ENCODE measurements around the gene SCART1.

The SCART1 gene

DNA sequence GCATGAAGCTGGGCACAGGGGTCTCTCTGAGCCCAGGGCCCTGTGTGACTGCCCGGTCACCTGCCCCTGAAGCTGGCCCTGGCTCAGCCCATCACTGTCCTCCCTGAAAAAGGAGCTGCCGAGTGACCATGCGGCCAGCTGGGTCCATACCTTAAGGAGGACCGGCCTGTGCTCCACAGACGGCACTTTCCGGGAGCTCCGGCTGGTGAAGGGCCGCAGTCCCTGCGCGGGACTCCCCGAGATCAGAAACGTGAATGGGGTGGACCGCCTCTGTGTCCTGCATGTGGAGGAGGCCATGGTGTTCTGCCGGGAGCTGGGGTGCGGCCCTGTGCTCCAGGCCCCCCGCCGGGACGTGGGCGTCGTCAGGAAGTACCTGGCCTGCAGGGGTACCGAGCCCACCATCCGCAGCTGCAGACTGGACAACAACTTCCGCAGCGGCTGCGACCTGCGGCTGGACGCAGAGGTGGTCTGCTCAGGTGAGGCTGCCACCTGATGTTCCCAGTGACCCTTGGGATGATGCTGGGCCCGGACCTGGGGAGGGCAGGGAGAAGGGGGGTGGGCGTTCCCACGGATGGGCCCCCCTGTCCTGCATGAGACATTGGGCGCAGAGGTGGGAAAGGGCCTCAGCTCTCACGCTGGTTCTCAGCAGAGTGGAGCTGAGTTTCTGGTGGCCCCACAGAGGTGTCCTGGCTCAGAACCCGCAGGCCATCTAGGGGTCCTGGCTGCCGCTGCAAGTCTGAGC, 3.5 kb downstream of the SCART1 start:
- no peak overlapping the region for H3K27ac Mint-ChIP-seq
- no peaks in the 10 kb centered on the region for H3K27me3 Mint-ChIP-seq (ENCODE audit: low read depth)
- H3K4me1 Mint-ChIP-seq (ENCODE audit: low read depth): no peaks in the 10 kb centered on the region
- no peaks in the 10 kb centered on the region for H3K36me3 Mint-ChIP-seq (ENCODE audit: low read depth)
- H3K9me3 Mint-ChIP-seq: no peaks in the 10 kb centered on the region
- H3K4me3 Mint-ChIP-seq: no peak overlapping the region

DNA sequence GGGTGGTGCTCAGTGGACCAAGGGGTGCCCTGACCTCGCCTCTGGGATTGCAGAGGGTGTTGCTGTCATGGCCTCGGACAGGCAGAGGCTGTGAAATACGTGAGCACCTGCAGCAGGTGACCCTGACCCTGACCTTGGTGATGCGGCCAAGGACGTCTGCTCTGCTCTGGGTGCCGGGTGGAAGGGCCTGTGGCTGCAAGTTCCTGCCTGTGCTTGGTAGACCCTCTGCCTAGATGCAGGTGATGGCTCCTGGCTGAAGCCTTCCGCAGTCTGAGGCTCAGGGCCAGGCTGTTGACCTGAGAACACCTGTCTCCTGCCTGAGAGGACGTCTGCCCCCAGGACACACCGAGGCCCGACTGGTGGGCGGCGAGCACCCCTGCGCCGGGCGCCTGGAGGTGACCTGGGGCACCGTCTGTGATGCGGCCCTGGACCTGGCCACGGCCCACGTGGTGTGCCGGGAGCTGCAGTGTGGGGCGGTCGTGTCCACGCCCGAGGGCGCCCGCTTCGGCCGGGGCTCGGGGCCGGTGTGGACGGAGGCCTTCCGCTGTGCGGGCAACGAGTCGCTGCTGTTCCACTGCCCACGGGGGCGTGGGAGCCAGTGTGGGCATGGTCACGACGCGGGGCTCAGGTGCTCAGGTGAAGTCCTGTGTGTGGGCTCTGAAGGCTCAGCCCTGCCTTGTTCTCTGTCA, 4.4 kb downstream of the SCART1 start:
- H3K4me3 Mint-ChIP-seq: no peak overlapping the region
- no peaks in the 10 kb centered on the region for H3K4me1 Mint-ChIP-seq (ENCODE audit: low read depth)
- H3K36me3 Mint-ChIP-seq (ENCODE audit: low read depth): no peaks in the 10 kb centered on the region
- no peak overlapping the region for H3K27ac Mint-ChIP-seq
- H3K9me3 Mint-ChIP-seq: no peaks in the 10 kb centered on the region
- no peaks in the 10 kb centered on the region for H3K27me3 Mint-ChIP-seq (ENCODE audit: low read depth)

- H3K36me3 Mint-ChIP-seq (ENCODE audit: low read depth): no peaks in the 10 kb centered on the region
- H3K9me3 Mint-ChIP-seq: no peaks in the 10 kb centered on the region
- H3K27me3 Mint-ChIP-seq (ENCODE audit: low read depth): no peaks in the 10 kb centered on the region
- no peaks in the 10 kb centered on the region for H3K4me1 Mint-ChIP-seq (ENCODE audit: low read depth)
- H3K27ac Mint-ChIP-seq: no peak overlapping the region
- no peak overlapping the region for H3K4me3 Mint-ChIP-seq
These were observed 5.1 kb downstream of the SCART1 start for GRCh38 chr10:133458710-133459453.

DNA sequence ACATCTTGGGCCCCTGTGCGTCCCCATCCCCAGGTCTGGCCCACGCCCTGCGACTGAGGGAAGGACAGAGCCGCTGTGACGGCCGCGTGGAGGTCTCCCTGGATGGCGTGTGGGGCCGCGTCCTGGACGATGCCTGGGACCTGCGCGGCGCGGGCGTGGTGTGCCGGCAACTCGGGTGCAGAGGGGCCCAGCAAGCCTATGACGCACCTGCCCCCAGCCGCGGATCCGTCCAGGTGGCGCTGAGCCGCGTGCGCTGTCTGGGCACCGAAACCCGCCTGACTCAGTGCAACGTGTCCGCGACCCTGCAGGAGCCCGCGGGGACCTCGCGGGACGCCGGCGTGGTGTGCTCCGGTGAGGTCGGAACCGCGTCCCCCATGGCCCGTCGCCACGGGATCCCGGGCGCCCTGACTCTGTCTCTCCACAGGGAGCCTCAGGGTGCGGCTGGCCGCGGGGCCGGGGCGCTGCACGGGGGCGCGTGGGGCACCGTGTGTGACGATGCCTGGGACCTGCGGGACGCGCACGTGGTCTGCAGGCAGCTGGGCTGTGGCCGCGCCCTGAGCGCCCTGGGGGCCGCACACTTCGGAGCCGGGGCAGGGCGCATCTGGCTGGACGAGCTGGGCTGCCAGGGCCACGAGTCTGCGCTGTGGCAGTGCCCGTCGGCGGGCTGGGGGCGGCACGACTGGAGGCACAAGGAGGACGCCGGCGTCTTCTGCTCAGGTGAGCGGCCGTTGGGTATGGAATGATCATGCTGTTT, 5.9 kb downstream of the SCART1 start:
- H3K27ac Mint-ChIP-seq: no peak overlapping the region
- H3K36me3 Mint-ChIP-seq (ENCODE audit: low read depth): no peaks in the 10 kb centered on the region
- H3K4me3 Mint-ChIP-seq: no peak overlapping the region
- H3K4me1 Mint-ChIP-seq (ENCODE audit: low read depth): no peaks in the 10 kb centered on the region
- no peaks in the 10 kb centered on the region for H3K9me3 Mint-ChIP-seq
- no peaks in the 10 kb centered on the region for H3K27me3 Mint-ChIP-seq (ENCODE audit: low read depth)

- H3K9me3 Mint-ChIP-seq: no peaks in the 10 kb centered on the region
- H3K4me3 Mint-ChIP-seq: no peak overlapping the region
- no peak overlapping the region for H3K27ac Mint-ChIP-seq
- no peaks in the 10 kb centered on the region for H3K27me3 Mint-ChIP-seq (ENCODE audit: low read depth)
- no peaks in the 10 kb centered on the region for H3K36me3 Mint-ChIP-seq (ENCODE audit: low read depth)
- H3K4me1 Mint-ChIP-seq (ENCODE audit: low read depth): no peaks in the 10 kb centered on the region
These were observed 6.5 kb downstream of the SCART1 start for GRCh38 chr10:133460208-133460769.

DNA sequence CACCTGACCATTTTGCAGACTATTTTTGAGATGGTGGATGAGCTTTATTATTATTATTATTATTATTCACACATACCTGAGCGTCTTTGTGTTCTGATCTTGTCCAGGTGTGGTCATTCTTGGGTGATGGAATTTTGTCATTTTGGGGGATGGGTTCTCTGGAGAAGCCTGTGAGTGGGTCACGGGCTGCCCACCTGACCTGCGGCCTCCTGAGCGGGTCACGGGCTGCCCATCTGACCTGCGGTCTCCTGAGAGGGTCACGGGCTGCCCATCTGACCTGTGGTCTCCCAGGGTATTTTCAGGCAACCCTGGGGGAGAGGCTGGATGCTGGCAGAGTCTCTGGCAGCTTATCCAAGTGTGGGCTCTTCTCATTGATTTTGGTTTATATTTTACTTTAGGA, 7.3 kb downstream of the SCART1 start:
- H3K27ac Mint-ChIP-seq: no peak overlapping the region

GRCh38 chr10:133461841-133462240, 8.1 kb downstream of the SCART1 start:
- H3K27me3 Mint-ChIP-seq (ENCODE audit: low read depth): no peaks in the 10 kb centered on the region
- H3K27ac Mint-ChIP-seq: no peak overlapping the region
- no peaks in the 10 kb centered on the region for H3K9me3 Mint-ChIP-seq
- no peaks in the 10 kb centered on the region for H3K4me1 Mint-ChIP-seq (ENCODE audit: low read depth)
- H3K4me3 Mint-ChIP-seq: no peak overlapping the region
- no peaks in the 10 kb centered on the region for H3K36me3 Mint-ChIP-seq (ENCODE audit: low read depth)

More for the DNA sequence above, 7.3 kb downstream of the SCART1 start:
- no peaks in the 10 kb centered on the region for H3K4me1 Mint-ChIP-seq (ENCODE audit: low read depth)
- no peak overlapping the region for H3K4me3 Mint-ChIP-seq
- H3K36me3 Mint-ChIP-seq (ENCODE audit: low read depth): no peaks in the 10 kb centered on the region
- no peaks in the 10 kb centered on the region for H3K27me3 Mint-ChIP-seq (ENCODE audit: low read depth)
- no peaks in the 10 kb centered on the region for H3K9me3 Mint-ChIP-seq

DNA sequence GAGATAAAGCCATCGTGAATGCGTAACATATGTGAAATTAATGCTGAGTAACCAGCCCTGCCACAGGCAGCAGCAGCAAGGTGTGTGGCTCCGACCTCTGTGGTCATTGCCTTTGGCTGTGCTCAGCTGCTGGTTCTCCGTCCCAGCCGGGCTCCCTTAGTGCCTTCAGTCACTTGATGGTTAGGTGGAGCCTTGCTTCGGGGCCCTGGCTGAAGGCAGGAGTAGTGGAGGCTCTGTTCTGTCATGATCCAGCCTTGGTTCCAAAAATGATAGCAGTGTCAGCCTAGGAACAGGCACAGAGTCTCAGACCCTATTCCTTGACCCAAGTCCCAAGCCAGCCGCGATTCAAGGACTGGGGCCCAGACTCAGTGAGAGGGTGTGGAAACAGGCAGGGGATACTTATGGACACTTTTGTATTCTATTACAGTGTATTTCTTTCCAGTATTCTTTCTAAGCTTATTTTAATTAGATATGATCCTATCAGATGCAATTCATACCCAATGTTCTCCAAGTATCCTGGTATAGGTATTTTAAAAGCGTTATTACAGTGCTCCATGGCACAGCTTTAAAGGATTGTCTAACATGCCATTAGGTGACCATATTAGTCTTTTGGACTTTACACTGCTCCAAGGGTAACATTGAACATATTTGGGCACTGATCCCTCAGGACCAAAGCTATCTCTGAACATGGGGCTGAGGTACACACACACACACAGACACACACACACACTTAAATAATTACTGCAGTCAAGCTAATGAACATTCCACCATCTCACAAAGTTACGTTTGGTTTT, 9.0 kb downstream of the SCART1 start:
- Mint-ChIP-seq H3K4me1 (ENCODE audit: low read depth) (no peaks in the 10 kb centered on the region), H3K36me3 (ENCODE audit: low read depth) (no peaks in the 10 kb centered on the region)

GRCh38 chr10:133464582-133465031, 10.9 kb downstream of the SCART1 start:
- Mint-ChIP-seq H3K36me3 (ENCODE audit: low read depth) (no peaks in the 10 kb centered on the region), H3K27ac (no peak overlapping the region), H3K27me3 (ENCODE audit: low read depth) (no peaks in the 10 kb centered on the region), H3K4me3 (no peak overlapping the region), H3K4me1 (ENCODE audit: low read depth) (no peaks in the 10 kb centered on the region), H3K9me3 (no peaks in the 10 kb centered on the region)

More for the DNA sequence above, 9.0 kb downstream of the SCART1 start:
- Mint-ChIP-seq H3K27me3 (ENCODE audit: low read depth) (no peaks in the 10 kb centered on the region), H3K4me3 (no peak overlapping the region), H3K9me3 (no peaks in the 10 kb centered on the region), H3K27ac (no peak overlapping the region)

DNA sequence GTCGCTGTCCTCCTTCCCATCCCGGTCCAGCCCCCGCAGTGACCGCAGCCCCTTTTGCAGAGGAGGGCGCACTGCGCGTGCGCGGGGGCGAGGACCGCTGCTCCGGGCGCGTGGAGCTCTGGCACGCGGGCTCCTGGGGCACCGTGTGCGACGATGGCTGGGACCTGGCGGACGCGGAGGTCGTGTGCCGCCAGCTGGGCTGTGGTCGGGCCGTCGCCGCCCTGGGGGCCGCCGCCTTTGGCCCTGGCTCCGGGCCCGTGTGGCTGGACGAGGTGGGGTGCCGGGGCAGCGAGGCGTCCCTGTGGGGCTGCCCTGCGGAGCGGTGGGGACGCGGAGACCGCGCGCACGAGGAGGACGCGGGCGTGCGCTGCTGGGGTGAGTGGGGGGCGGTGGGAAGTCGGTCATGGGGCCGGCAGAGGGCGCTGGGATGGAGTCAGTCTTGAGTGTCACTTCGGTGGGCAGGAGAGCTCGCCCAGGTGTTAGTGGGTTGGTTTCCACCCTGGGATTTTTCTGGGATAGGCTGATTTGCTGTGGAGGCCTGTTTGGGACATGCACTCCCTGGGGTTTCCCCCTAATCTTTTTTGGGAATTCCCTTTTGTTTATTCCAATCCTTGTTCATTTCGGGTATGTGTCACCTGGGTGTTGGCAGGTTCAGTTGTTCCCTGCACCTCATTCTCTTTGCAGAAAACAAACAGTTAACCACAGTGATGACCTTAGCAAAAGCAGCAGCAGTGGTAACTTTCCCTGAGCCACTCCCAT, 11.6 kb downstream of the SCART1 start:
- no peak overlapping the region for H3K27ac Mint-ChIP-seq
- no peaks in the 10 kb centered on the region for H3K36me3 Mint-ChIP-seq (ENCODE audit: low read depth)
- H3K4me1 Mint-ChIP-seq (ENCODE audit: low read depth): no peaks in the 10 kb centered on the region

GRCh38 chr10:133465950-133466474, 12.3 kb downstream of the SCART1 start:
- H3K9me3 Mint-ChIP-seq: no peaks in the 10 kb centered on the region
- H3K27ac Mint-ChIP-seq: no peak overlapping the region
- H3K4me1 Mint-ChIP-seq (ENCODE audit: low read depth): no peaks in the 10 kb centered on the region
- no peaks in the 10 kb centered on the region for H3K27me3 Mint-ChIP-seq (ENCODE audit: low read depth)
- no peak overlapping the region for H3K4me3 Mint-ChIP-seq
- H3K36me3 Mint-ChIP-seq (ENCODE audit: low read depth): no peaks in the 10 kb centered on the region

More for the DNA sequence above, 11.6 kb downstream of the SCART1 start:
- Mint-ChIP-seq H3K9me3 (no peaks in the 10 kb centered on the region), H3K4me3 (no peak overlapping the region), H3K27me3 (ENCODE audit: low read depth) (no peaks in the 10 kb centered on the region)

DNA sequence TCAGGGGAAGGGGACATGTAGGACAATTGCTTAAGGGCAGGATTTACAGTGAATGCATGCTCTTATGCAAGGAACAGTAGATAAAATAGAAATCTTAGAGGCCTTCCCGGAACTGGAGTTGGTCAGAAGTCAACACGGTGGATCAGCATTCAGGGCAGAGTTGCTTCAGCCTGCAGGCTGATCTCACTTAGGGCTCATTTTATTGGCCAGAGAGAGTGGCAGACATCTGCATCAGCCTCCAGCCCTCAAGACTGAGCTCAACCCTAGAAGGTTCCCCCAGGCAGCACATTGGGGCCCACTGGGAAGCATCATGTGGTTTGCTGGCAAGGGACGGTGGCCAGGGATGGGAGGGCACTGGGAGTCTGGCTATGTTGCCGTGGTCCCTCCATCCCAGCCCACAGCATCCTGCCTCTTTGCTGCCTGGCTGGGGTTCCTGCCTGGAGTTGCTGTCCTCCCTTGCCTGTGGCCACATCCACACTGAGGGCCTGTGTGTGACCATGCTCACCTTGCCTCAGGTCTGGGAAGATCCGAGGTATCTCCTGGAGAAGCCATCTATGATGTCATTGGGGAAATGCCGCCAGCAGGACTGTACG, 13.0 kb downstream of the SCART1 start:
- H3K4me1 Mint-ChIP-seq (ENCODE audit: low read depth): no peaks in the 10 kb centered on the region
- no peaks in the 10 kb centered on the region for H3K9me3 Mint-ChIP-seq
- no peaks in the 10 kb centered on the region for H3K27me3 Mint-ChIP-seq (ENCODE audit: low read depth)
- H3K36me3 Mint-ChIP-seq (ENCODE audit: low read depth): no peaks in the 10 kb centered on the region
- H3K4me3 Mint-ChIP-seq: no peak overlapping the region
- H3K27ac Mint-ChIP-seq: no peak overlapping the region
